PC-9 (cell line): ENCODE results near the gene CAPN7. TPM values are rescaled to one million over a fixed set of nuclear protein-coding genes. Genes with fewer than 3 reads are reported as not detected.

Experiments used
- BruUV-seq: library from RNA; stranded (reverse); fragments of 400-500 nt; replicated peaks from 2 replicates; lab custom pipeline; 2021; lab: Mats Ljungman, UMichigan
- CTCF ChIA-PET: fragments of 300-600 bp; sonication (Branson Sonifier 250); formaldehyde crosslinking; loops from one replicate; lab custom pipeline; 2022; ENCODE audit warnings: antibody characterized with exemption; lab: Charles Lee
- POLR2A ChIA-PET: fragments of 300-600 bp; sonication (Branson Sonifier 250); formaldehyde crosslinking; loops from one replicate; lab custom pipeline; 2022; ENCODE audit warnings: antibody characterized with exemption; ENCODE audit not compliant: unreplicated experiment; lab: Charles Lee
- DNase-seq, 2 experiments: peaks; one replicate each; pipeline versions ENCODE4 v3.0.0 to v3.0.0-alpha.2; 2015 to 2022; ENCODE audit warnings: mixed read lengths in 1 of 2
- H2AFZ ChIP-seq: fragments of 200-600 bp; sonication (generic); 2 replicates; pipeline ENCODE4 v1.8.1; 2017; ENCODE audit warnings: antibody characterized with exemption
- H3F3A ChIP-seq: fragments of 200-600 bp; sonication (generic); 2 replicates; pipeline ENCODE4 v1.8.1; 2017; ENCODE audit warnings: antibody characterized with exemption, mild to moderate bottlenecking, low read depth; ENCODE audit not compliant: insufficient read depth
- H3K27ac ChIP-seq: fragments of 200-600 bp; sonication (generic); 2 replicates; pipeline ENCODE4 v1.6.1; 2016; ENCODE audit warnings: mixed run types
- H3K27me3 ChIP-seq: fragments of 200-600 bp; sonication (generic); 2 replicates; pipeline ENCODE4 v1.6.1; 2016; ENCODE audit warnings: low read depth, mixed run types; ENCODE audit not compliant: insufficient read depth
- H3K36me3 ChIP-seq: fragments of 200-600 bp; sonication (generic); 2 replicates; pipeline ENCODE4 v1.6.1; 2016; ENCODE audit warnings: low read depth, mixed run types
- H3K4me1 ChIP-seq: fragments of 200-600 bp; sonication (generic); replicated peaks from 2 replicates; pipeline ENCODE4 v1.6.1; 2016; ENCODE audit warnings: mixed run types; ENCODE audit not compliant: insufficient read depth
- H3K4me2 ChIP-seq: fragments of 200-600 bp; sonication (generic); 2 replicates; pipeline ENCODE4 v1.6.1; 2017; ENCODE audit warnings: mixed run types
- H3K4me3 ChIP-seq: fragments of 200-600 bp; sonication (generic); 2 replicates; pipeline ENCODE4 v1.6.1; 2016; ENCODE audit warnings: mixed run types
- H3K79me2 ChIP-seq: fragments of 200-600 bp; sonication (generic); 2 replicates; pipeline ENCODE4 v1.6.1; 2017; ENCODE audit warnings: low read depth, mixed run types
- H3K9me2 ChIP-seq: fragments of 200-600 bp; sonication (generic); 2 replicates; pipeline ENCODE4 v1.8.1; 2017; ENCODE audit warnings: mild to moderate bottlenecking; ENCODE audit not compliant: insufficient read depth
- H3K9me3 ChIP-seq: fragments of 200-600 bp; sonication (generic); 2 replicates; pipeline ENCODE4 v1.8.1; 2016; ENCODE audit warnings: low read depth; ENCODE audit not compliant: insufficient read depth
- H4K20me1 ChIP-seq: fragments of 200-600 bp; sonication (generic); 2 replicates; pipeline ENCODE4 v1.8.1; 2017; ENCODE audit not compliant: insufficient read depth
- CTCF ChIP-seq: fragments of 200-600 bp; sonication (generic); conservative IDR thresholded peaks from 2 replicates; pipeline ENCODE4 v1.6.1; 2017; ENCODE audit warnings: mixed run types, antibody characterized with exemption, mild to moderate bottlenecking, moderate library complexity
- EZH2 ChIP-seq: fragments of 200-600 bp; sonication (generic); IDR thresholded peaks from 2 replicates; pipeline ENCODE4 v1.8.0; 2017; ENCODE audit warnings: antibody characterized with exemption, low read depth
- intact Hi-C: fragments of 100-400 bp; cut with micrococcal nuclease; formaldehyde crosslinking; loops from one replicate; pipeline ENCODE4 v1.10.0; 2022; ENCODE audit not compliant: unreplicated experiment
- total RNA-seq: library from RNA; stranded (reverse); gene quantifications from 2 replicates; pipeline ENCODE4 v1.2.3, GENCODE V29; 2021

The CAPN7 gene
- total RNA-seq, 1 experiment from 2014 or later = 28.5 TPM

DNA sequence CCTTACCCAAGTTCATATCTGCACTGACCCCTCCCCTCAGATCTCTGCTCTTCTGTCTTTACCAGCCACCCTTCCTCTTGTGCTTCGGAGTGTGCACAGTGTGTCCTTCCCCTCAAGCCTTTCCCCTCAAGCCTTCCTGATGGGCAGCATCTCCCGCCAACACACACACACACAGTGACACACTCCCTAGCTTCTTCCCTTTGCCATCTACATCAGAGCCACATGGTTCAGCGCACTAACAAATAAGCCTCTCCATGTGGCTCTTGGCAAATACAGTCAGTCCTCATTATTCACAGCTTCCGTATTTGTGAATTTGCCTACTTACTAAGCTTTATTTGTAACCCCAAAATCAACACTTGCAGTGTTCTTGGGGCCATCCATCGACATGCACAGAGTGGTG, 88.9 kb downstream of the CAPN7 start:
- Histone ChIP-seq H3K9me3 (no peaks in the 10 kb centered on the region), H2AFZ (no peak overlapping the region), H4K20me1 (no peaks in the 10 kb centered on the region; the same call in 1 of the 2 replicates), H3K4me2 (no peak overlapping the region), H3F3A (peaks cover 37% of the 10 kb centered on the region), H3K9me2 (no peaks in the 10 kb centered on the region), H3K27me3 (no peaks in the 10 kb centered on the region), H3K4me1 (peaks cover 31% of the 10 kb centered on the region), H3K27ac (no peak overlapping the region), H3K79me2 (peaks cover 44% of the 10 kb centered on the region), H3K4me3 (no peak overlapping the region), H3K36me3 (peaks cover 3% of the 10 kb centered on the region; the same call in 1 of the 2 replicates)
- DNase-seq = no peak
- ChIA-PET CTCF (no interaction called here), POLR2A (no interaction called here)
- TF ChIP-seq CTCF (no peak), EZH2 (no peak)
- no TSS peak for BruUV-seq
- intact Hi-C loops = no loop called here

GRCh38 chr3:15295506-15295905, 89.5 kb downstream of the CAPN7 start:
- DNase-seq = no peak
- H3K4me1 ChIP-seq = peaks cover 37% of the 10 kb centered on the region
- peaks cover 46% of the 10 kb centered on the region for H3K79me2 ChIP-seq
- H3K27ac ChIP-seq = no peak overlapping the region
- intact Hi-C loops = no loop called here
- no peak for TF ChIP-seq EZH2
- TF ChIP-seq CTCF = no peak
- no peaks in the 10 kb centered on the region for H3K9me3 ChIP-seq
- H3K9me2 ChIP-seq = no peaks in the 10 kb centered on the region
- H3K4me2 ChIP-seq = no peak overlapping the region
- peaks cover 42% of the 10 kb centered on the region for H3F3A ChIP-seq
- no peak overlapping the region for H3K4me3 ChIP-seq
- CTCF ChIA-PET = no interaction called here
- H3K27me3 ChIP-seq = no peaks in the 10 kb centered on the region
- no peaks in the 10 kb centered on the region; the same call in 1 of the 2 replicates for H4K20me1 ChIP-seq
- no TSS peak for BruUV-seq
- POLR2A ChIA-PET = no interaction called here
- no peak overlapping the region for H2AFZ ChIP-seq
- H3K36me3 ChIP-seq = peaks cover 3% of the 10 kb centered on the region; the same call in 1 of the 2 replicates

- no peak for DNase-seq
- peaks cover 30% of the 10 kb centered on the region for H3K79me2 ChIP-seq
- H3K4me2 ChIP-seq = no peak overlapping the region
- H4K20me1 ChIP-seq = no peaks in the 10 kb centered on the region; the same call in 1 of the 2 replicates
- intact Hi-C loops = no loop called here
- H3K27me3 ChIP-seq = no peaks in the 10 kb centered on the region
- CTCF ChIA-PET = no interaction called here
- H3K4me1 ChIP-seq = peaks cover 29% of the 10 kb centered on the region
- no TSS peak for BruUV-seq
- H3K4me3 ChIP-seq = no peak overlapping the region
- H3K9me2 ChIP-seq = no peaks in the 10 kb centered on the region
- POLR2A ChIA-PET = no interaction called here
- peaks cover 42% of the 10 kb centered on the region for H3F3A ChIP-seq
- no peak overlapping the region for H3K27ac ChIP-seq
- no peak overlapping the region for H2AFZ ChIP-seq
- H3K9me3 ChIP-seq = no peaks in the 10 kb centered on the region
- peaks cover 9% of the 10 kb centered on the region for H3K36me3 ChIP-seq
- TF ChIP-seq CTCF (no peak), EZH2 (no peak)
Measured at GRCh38 chr3:15297608-15298350, 91.7 kb downstream of the CAPN7 start.
